OCI-LY7 (cell line): ENCODE results near the gene CBY3. TPM values are rescaled to one million over a fixed set of nuclear protein-coding genes. Genes with fewer than 3 reads are reported as not detected.

Source experiments
- BruUV-seq: library from RNA; stranded (reverse); fragments of 400-500 nt; replicated peaks from 2 replicates; lab custom pipeline; 2021; lab: Mats Ljungman, UMichigan
- CTCF ChIA-PET: fragments of 300-600 bp; sonication (Branson Sonifier 250); formaldehyde crosslinking; loops from one replicate; lab custom pipeline; 2022; ENCODE audit warnings: antibody characterized with exemption; ENCODE audit not compliant: unreplicated experiment; lab: Charles Lee
- POLR2A ChIA-PET: fragments of 300-600 bp; sonication (Branson Sonifier 250); formaldehyde crosslinking; loops from one replicate; lab custom pipeline; 2022; ENCODE audit warnings: antibody characterized with exemption; lab: Charles Lee
- DNase-seq: peaks from one replicate; pipeline ENCODE4 v3.0.0-alpha.2; 2015; ENCODE audit warnings: low spot score
- H2AFZ ChIP-seq: fragments of 200-600 bp; sonication (generic), shearing (Covaris generic); 2 replicates; pipeline ENCODE4 v1.6.1; 2014; ENCODE audit warnings: mild to moderate bottlenecking, antibody characterized with exemption, low read length, moderate library complexity
- H3K27ac ChIP-seq: fragments of 200-600 bp; sonication (generic); 2 replicates; pipeline ENCODE4 v1.5.1; 2014; ENCODE audit warnings: mixed run types, low read depth, mild to moderate bottlenecking, moderate library complexity, low read length, inconsistent platforms; ENCODE audit not compliant: poor library complexity, severe bottlenecking
- H3K36me3 ChIP-seq: fragments of 200-600 bp; sonication (generic); 2 replicates; pipeline ENCODE4 v1.6.1; 2014; ENCODE audit warnings: mild to moderate bottlenecking, antibody characterized with exemption, low read length, moderate library complexity, mixed read lengths; ENCODE audit not compliant: insufficient read depth
- H3K4me1 ChIP-seq: fragments of 200-600 bp; sonication (generic); 2 replicates; pipeline ENCODE4 v1.5.1; 2014; ENCODE audit warnings: mild to moderate bottlenecking, low read length; ENCODE audit not compliant: insufficient read depth, poor library complexity, severe bottlenecking
- H3K4me2 ChIP-seq: fragments of 200-600 bp; sonication (generic); 2 replicates; pipeline ENCODE4 v1.6.1; 2014; ENCODE audit warnings: mild to moderate bottlenecking, low read length
- H3K4me3 ChIP-seq: fragments of 200-600 bp; sonication (generic); 2 replicates; pipeline ENCODE4 v1.5.1; 2014; ENCODE audit warnings: mild to moderate bottlenecking, low read depth, low read length; ENCODE audit not compliant: poor library complexity, severe bottlenecking
- H3K79me2 ChIP-seq: fragments of 200-600 bp; sonication (generic); 2 replicates; pipeline ENCODE4 v1.6.1; 2016; ENCODE audit warnings: low read depth, mild to moderate bottlenecking, low read length, moderate library complexity, mixed read lengths; ENCODE audit not compliant: insufficient read depth
- H3K9me2 ChIP-seq: fragments of 200-600 bp; sonication (generic); 2 replicates; pipeline ENCODE4 v1.6.1; 2016; ENCODE audit warnings: mild to moderate bottlenecking, low read length, mixed read lengths; ENCODE audit not compliant: insufficient read depth
- H3K9me3 ChIP-seq: fragments of 200-600 bp; sonication (generic); 2 replicates; pipeline ENCODE4 v1.6.1; 2014; ENCODE audit warnings: mild to moderate bottlenecking, mixed run types, low read length, mixed read lengths
- H4K20me1 ChIP-seq: fragments of 200-600 bp; sonication (generic); 2 replicates; pipeline ENCODE4 v1.6.1; 2014; ENCODE audit warnings: mild to moderate bottlenecking, antibody characterized with exemption, low read length, moderate library complexity, mixed read lengths; ENCODE audit not compliant: insufficient read depth
- EZH2phosphoT487 ChIP-seq: fragments of 200-600 bp; sonication (generic); IDR thresholded peaks from 2 replicates; pipeline ENCODE4 v1.6.1; 2018; ENCODE audit warnings: low read depth, borderline replicate concordance, mild to moderate bottlenecking, mixed run types, antibody characterized with exemption, low read length, moderate library complexity, mixed read lengths
- intact Hi-C: fragments of 100-400 bp; cut with micrococcal nuclease; formaldehyde crosslinking; loops from one replicate; pipeline ENCODE4 v1.10.0; 2022; ENCODE audit not compliant: unreplicated experiment
- total RNA-seq, 2 experiments: library from RNA; depleted of rRNA in 1 of 2; stranded (reverse); fragments of >200 nt in 1 of 2; shearing (Covaris generic) in 1 of 2; gene quantifications; 2 replicates each; pipeline ENCODE4 v1.2.3, GENCODE V29; 2014 to 2022
- TF ChIP-seq, protein P1 (sequence below): fragments of 200-600 bp; sonication (generic); conservative IDR thresholded peaks from 2 replicates; pipeline ENCODE4 v1.5.1; 2014; ENCODE audit warnings: mild to moderate bottlenecking, antibody characterized with exemption, low read length, moderate library complexity, mixed read lengths

The CBY3 gene
- total RNA-seq, 2 experiments from 2014 or later: not detected

GRCh38 chr5:179680014-179680779, 637 bp downstream of the CBY3 start:
- DNase-seq: no peak
- ChIA-PET CTCF (no interaction called here), POLR2A (interaction anchor here (0.6 to 1.3 kb wide), 4 partner anchors 11 to 988 kb away, joined by 3 to 4 read pairs (median 3); partner anchors contain the start of gene HNRNPH1)
- H3K4me2 ChIP-seq: 0 out of 2 replicates have a peak overlapping the region, but pooled peaks have one; percentile 73
- no peak overlapping the region for H3K4me3 ChIP-seq
- no peaks in the 10 kb centered on the region for H3K9me2 ChIP-seq
- H3K27ac ChIP-seq: no peak overlapping the region
- peaks cover 30% of the 10 kb centered on the region for H3K4me1 ChIP-seq
- H2AFZ ChIP-seq: no peak overlapping the region
- intact Hi-C loops: no loop called here
- no peak for TF ChIP-seq EZH2phosphoT487
- TF ChIP-seq, protein P1, sequence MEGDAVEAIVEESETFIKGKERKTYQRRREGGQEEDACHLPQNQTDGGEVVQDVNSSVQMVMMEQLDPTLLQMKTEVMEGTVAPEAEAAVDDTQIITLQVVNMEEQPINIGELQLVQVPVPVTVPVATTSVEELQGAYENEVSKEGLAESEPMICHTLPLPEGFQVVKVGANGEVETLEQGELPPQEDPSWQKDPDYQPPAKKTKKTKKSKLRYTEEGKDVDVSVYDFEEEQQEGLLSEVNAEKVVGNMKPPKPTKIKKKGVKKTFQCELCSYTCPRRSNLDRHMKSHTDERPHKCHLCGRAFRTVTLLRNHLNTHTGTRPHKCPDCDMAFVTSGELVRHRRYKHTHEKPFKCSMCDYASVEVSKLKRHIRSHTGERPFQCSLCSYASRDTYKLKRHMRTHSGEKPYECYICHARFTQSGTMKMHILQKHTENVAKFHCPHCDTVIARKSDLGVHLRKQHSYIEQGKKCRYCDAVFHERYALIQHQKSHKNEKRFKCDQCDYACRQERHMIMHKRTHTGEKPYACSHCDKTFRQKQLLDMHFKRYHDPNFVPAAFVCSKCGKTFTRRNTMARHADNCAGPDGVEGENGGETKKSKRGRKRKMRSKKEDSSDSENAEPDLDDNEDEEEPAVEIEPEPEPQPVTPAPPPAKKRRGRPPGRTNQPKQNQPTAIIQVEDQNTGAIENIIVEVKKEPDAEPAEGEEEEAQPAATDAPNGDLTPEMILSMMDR: no peak
- H3K79me2 ChIP-seq: peaks cover 20% of the 10 kb centered on the region; the same call in 1 of the 2 replicates
- H4K20me1 ChIP-seq: no peaks in the 10 kb centered on the region
- H3K36me3 ChIP-seq: peaks cover 2% of the 10 kb centered on the region
- BruUV-seq: TSS peak; percentile 55
- H3K9me3 ChIP-seq: no peaks in the 10 kb centered on the region

DNA sequence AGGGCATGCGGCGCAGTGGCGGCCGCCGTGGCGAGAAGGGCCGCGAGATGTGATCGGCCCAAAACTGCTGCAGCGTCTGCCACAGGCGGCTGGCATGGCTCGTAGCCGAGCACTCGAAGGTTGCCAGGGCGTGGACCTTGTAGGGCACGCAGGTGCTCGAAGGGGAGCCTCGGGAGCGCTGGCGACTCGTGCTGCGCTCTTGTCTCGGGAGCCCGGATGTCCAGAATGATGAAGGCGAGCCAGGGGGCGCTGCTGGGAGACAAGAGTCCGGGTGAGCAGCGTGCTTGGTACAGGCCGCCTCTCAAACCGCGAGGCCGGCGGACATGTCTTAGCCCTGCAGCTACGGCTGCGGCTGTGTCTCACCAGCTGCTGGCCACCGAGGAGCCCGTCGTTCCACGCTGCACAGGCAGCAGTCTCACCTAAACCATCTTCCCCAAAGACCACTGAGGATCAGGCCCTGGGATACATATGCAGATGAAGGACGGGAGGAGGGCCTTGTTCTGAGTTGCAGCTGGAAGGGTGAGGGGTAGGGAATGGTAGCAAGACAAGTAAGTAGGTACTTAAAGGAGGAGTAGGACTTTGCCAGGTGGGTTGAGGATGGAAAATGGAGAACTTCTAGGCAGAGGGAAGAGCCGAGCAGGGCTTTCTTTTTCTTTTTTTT, 1.7 kb downstream of the CBY3 start:
- no peaks in the 10 kb centered on the region for H3K9me3 ChIP-seq
- H3K36me3 ChIP-seq: peaks cover 8% of the 10 kb centered on the region
- no TSS peak for BruUV-seq
- DNase-seq: peak; percentile 44
- peak overlapping the region; percentile 77 for H2AFZ ChIP-seq
- no peak for TF ChIP-seq EZH2phosphoT487
- TF ChIP-seq, protein P1: peak; percentile 55; the same call in 1 of the 2 replicates
- peaks cover 20% of the 10 kb centered on the region; the same call in 1 of the 2 replicates for H3K79me2 ChIP-seq
- H3K4me3 ChIP-seq: peak overlapping the region; percentile 90
- ChIA-PET CTCF (no interaction called here), POLR2A (interaction anchor here (0.6 to 1.1 kb wide), 3 partner anchors 12 to 18 kb away, joined by 3 to 4 read pairs (median 3); no protein-coding TSS in a partner anchor)
- no peaks in the 10 kb centered on the region for H4K20me1 ChIP-seq
- intact Hi-C loops: no loop called here
- H3K27ac ChIP-seq: peak overlapping the region; percentile 13
- H3K4me2 ChIP-seq: peak overlapping the region; percentile 73
- H3K9me2 ChIP-seq: no peaks in the 10 kb centered on the region
- H3K4me1 ChIP-seq: peaks cover 30% of the 10 kb centered on the region
